ENCODE data around the gene DNAJB6. TPM values are rescaled to one million over a fixed set of nuclear protein-coding genes. Genes with fewer than 3 reads are reported as not detected.

Gene DNAJB6
- polyA plus RNA-seq, 1 experiment, result 105 TPM

DNA sequence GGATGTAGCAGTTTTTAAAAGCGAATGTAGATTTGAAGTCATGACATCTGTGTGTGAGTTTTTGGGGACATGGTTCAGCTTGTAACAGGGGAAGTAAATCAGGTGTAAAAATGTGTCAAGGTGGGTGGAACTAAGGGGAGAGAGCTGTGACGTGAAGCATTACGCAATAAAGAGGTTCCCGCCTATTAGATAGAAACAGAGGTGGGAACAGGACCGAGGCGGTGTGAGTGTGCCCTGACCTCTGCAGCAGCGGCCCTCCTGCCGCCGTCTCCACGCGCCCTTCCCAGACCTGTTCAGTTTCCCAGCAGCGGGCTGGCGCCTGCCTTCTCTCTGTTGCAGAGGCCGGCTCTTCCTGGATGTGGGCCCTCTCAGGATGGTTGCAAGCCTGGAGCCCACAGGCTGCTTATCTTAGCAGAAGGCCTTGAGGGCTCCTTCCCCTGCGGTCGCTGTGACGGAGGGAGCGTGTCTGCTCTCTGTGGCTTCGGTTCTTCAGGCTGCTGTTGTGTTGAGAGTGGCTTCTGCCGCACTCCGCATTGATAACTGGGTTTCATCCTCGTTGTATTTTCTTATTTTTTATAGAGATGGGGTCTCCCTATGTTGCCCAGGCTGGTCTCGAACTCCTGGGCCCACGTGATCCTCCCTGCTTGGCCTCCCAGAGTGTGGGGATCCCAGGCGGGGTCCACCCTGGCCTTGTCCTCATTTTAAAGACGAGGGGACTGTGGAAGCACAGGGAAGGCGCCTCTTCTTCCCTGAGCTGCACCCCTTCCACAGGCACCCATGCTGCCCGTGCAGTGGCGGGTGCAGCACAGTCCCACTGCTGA is 65.0 kb downstream of the DNAJB6 start:
- Histone ChIP-seq H3K4me3 (ENCODE audit: low read depth, low read length) (no peak overlapping the region), H3K36me3 (ENCODE audit: control insufficient read depth, insufficient read depth, low read length) (peaks cover 12% of the 10 kb centered on the region), H3K27me3 (ENCODE audit: control insufficient read depth, insufficient read depth, low read length) (no peaks in the 10 kb centered on the region)
- ChIA-PET CTCF (no interaction called here), POLR2A (no interaction called here)
- TF ChIP-seq, protein P1, sequence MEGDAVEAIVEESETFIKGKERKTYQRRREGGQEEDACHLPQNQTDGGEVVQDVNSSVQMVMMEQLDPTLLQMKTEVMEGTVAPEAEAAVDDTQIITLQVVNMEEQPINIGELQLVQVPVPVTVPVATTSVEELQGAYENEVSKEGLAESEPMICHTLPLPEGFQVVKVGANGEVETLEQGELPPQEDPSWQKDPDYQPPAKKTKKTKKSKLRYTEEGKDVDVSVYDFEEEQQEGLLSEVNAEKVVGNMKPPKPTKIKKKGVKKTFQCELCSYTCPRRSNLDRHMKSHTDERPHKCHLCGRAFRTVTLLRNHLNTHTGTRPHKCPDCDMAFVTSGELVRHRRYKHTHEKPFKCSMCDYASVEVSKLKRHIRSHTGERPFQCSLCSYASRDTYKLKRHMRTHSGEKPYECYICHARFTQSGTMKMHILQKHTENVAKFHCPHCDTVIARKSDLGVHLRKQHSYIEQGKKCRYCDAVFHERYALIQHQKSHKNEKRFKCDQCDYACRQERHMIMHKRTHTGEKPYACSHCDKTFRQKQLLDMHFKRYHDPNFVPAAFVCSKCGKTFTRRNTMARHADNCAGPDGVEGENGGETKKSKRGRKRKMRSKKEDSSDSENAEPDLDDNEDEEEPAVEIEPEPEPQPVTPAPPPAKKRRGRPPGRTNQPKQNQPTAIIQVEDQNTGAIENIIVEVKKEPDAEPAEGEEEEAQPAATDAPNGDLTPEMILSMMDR (IDR thresholded peaks at IDR 0.05; ENCODE audit: insufficient read depth, low read depth, low read length), result no peak
- DNase-seq (ENCODE audit: low read depth), result no peak

- Histone ChIP-seq H3K4me3 (ENCODE audit: low read depth, low read length) (no peak overlapping the region), H3K27me3 (ENCODE audit: control insufficient read depth, insufficient read depth, low read length) (no peaks in the 10 kb centered on the region), H3K36me3 (ENCODE audit: control insufficient read depth, insufficient read depth, low read length) (peaks cover 14% of the 10 kb centered on the region)
- CTCF ChIA-PET, result no interaction called here
- TF ChIP-seq, protein P1 (IDR thresholded peaks at IDR 0.05; ENCODE audit: insufficient read depth, low read depth, low read length), result no peak
- POLR2A ChIA-PET, result no interaction called here
- no peak for DNase-seq (ENCODE audit: low read depth)
These were observed 65.5 kb downstream of the DNAJB6 start for GRCh38 chr7:157402388-157402703.

DNA sequence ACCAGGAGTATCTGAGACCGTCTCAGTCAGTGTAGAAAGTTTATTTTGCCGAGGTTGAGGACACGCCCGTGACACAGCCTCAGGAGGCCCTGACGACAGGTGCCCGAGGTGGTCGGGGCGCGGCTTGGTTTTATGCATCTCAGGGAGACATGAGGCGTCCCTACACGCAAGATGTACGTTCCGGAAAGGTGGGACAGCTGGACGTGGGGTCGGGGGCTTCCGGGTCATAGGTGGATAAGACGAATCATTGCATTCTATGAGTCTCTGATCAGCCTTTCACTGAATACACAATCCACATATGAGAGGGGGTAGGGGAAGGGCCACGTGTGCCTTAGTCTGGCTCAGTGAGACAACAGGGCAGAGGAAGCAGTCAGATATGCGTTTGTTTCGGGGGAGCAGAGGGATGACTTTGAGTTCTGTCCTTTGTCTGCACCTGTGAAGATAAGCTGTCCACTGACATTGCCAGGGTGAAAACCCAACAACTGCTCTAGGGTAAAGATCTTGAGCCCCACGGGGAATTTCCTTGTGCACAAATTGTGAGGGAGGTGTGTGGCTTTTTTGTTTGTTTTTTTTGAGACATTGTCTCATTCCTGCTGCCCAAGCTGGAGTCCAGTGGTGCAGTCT is 66.2 kb downstream of the DNAJB6 start:
- ChIA-PET POLR2A (no interaction called here), CTCF (interaction anchor here (1.0 kb wide), 1 partner anchor 30 kb away, joined by 4 read pairs; no protein-coding TSS in a partner anchor)
- peaks cover 15% of the 10 kb centered on the region for H3K36me3 ChIP-seq (ENCODE audit: control insufficient read depth, insufficient read depth, low read length)
- H3K27me3 ChIP-seq (ENCODE audit: control insufficient read depth, insufficient read depth, low read length), result no peaks in the 10 kb centered on the region
- no peak for DNase-seq (ENCODE audit: low read depth)
- H3K4me3 ChIP-seq (ENCODE audit: low read depth, low read length), result no peak overlapping the region
- TF ChIP-seq, protein P1 (IDR thresholded peaks at IDR 0.05; ENCODE audit: insufficient read depth, low read depth, low read length), result no peak

DNA sequence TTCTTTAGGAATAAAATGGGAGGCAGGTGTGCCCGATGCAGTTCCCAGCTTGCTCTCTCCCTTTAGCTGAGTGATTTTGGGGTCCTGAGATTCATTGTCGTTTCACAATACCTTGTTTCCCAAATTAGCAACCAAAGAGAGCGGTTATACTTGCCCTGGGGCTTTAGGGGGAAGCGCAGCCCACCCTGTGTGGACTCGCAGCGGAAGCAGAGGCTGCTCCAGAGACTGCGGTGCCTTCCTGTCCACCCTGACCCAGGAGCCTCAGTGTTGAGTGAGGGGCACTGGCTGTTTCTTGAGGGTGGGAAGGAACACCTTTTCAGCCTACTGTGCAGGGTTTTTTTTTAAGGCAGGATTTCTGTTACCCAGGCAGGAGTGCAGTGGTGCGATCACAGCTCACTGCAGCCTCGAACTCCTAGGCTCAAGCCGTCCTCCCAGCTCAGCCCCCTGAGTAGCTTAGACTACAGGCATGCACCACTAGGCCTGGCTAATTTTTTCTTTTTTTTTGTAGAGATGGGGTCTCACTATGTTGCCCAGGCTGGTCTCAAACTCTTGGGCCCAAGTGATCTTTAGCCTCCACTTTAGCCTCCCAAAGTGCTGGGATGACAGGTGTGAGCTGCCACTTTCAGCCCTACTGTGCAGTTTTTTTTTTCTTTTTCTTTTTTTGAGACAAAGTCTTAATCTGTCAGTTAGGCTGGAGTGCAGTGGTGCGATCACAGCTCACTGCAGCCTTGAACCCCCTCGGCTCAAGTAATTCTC is 67.0 kb downstream of the DNAJB6 start:
- ChIA-PET POLR2A (no interaction called here), CTCF (interaction anchor here (1.0 kb wide), 1 partner anchor 29 kb away, joined by 4 read pairs; no protein-coding TSS in a partner anchor)
- no peak for DNase-seq (ENCODE audit: low read depth)

More for the DNA sequence above, 67.0 kb downstream of the DNAJB6 start:
- peaks cover 15% of the 10 kb centered on the region for H3K36me3 ChIP-seq (ENCODE audit: control insufficient read depth, insufficient read depth, low read length)
- TF ChIP-seq, protein P1 (IDR thresholded peaks at IDR 0.05; ENCODE audit: insufficient read depth, low read depth, low read length), result no peak
- no peaks in the 10 kb centered on the region for H3K27me3 ChIP-seq (ENCODE audit: control insufficient read depth, insufficient read depth, low read length)
- no peak overlapping the region for H3K4me3 ChIP-seq (ENCODE audit: low read depth, low read length)

Measured in BJ (cell line).